Measurements from ENCODE around the gene CCBE1.

CCBE1 gene

GRCh38 chr18:59712311-59712710 lies 15.1 kb upstream of the CCBE1 start:
- DNase-seq (ENCODE audit: low spot score) (no peak), ATAC-seq (ENCODE audit: low read depth) (peak; percentile 24; the same call in 1 of the 3 replicates)

DNA sequence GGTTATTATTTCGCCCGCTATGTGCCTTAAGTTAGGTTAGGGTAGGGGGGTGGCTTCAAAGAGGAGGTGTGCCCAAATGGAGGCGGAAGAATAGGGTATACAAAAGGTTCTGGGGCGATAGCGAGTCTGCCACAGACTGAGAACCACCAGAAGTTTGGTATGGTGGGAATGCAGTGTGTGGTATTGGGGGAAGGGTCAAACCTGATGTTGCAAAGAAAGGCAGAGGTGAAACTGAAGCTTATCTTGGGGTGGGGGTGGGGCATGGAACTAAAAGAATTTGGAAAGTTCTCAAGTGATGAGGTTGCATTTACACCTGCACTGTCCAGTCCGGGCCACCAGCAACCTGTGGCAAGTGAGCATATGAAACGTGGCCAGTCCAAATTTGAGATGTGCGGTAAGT lies 11.8 kb upstream of the CCBE1 start:
- DNase-seq (ENCODE audit: low spot score) = no peak
- TF ChIP-seq, protein P1, sequence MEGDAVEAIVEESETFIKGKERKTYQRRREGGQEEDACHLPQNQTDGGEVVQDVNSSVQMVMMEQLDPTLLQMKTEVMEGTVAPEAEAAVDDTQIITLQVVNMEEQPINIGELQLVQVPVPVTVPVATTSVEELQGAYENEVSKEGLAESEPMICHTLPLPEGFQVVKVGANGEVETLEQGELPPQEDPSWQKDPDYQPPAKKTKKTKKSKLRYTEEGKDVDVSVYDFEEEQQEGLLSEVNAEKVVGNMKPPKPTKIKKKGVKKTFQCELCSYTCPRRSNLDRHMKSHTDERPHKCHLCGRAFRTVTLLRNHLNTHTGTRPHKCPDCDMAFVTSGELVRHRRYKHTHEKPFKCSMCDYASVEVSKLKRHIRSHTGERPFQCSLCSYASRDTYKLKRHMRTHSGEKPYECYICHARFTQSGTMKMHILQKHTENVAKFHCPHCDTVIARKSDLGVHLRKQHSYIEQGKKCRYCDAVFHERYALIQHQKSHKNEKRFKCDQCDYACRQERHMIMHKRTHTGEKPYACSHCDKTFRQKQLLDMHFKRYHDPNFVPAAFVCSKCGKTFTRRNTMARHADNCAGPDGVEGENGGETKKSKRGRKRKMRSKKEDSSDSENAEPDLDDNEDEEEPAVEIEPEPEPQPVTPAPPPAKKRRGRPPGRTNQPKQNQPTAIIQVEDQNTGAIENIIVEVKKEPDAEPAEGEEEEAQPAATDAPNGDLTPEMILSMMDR (IDR thresholded peaks at IDR 0.05; ENCODE audit: poor library complexity, severe bottlenecking) = no peak
- no peaks in the 10 kb centered on the region for H3K9me3 ChIP-seq (ENCODE audit: severe bottlenecking)
- H3K36me3 ChIP-seq (ENCODE audit: low read depth) = no peaks in the 10 kb centered on the region
- H3K4me1 ChIP-seq (ENCODE audit: insufficient read depth, poor library complexity, severe bottlenecking) = peaks cover 10% of the 10 kb centered on the region
- H3K4me3 ChIP-seq (ENCODE audit: severe bottlenecking) = no peak overlapping the region
- no peak overlapping the region for H3K27ac ChIP-seq (ENCODE audit: poor library complexity, severe bottlenecking)
- ATAC-seq (ENCODE audit: low read depth) = no peak
- H3K27me3 ChIP-seq (ENCODE audit: insufficient read depth, poor library complexity, severe bottlenecking) = no peaks in the 10 kb centered on the region

More at GRCh38 chr18:59712311-59712710, 15.1 kb upstream of the CCBE1 start:
- Histone ChIP-seq H3K9me3 (ENCODE audit: severe bottlenecking) (no peaks in the 10 kb centered on the region), H3K36me3 (ENCODE audit: low read depth) (no peaks in the 10 kb centered on the region), H3K27ac (ENCODE audit: poor library complexity, severe bottlenecking) (peak overlapping the region; percentile 9), H3K27me3 (ENCODE audit: insufficient read depth, poor library complexity, severe bottlenecking) (no peaks in the 10 kb centered on the region), H3K4me1 (ENCODE audit: insufficient read depth, poor library complexity, severe bottlenecking) (peaks cover 19% of the 10 kb centered on the region), H3K4me3 (ENCODE audit: severe bottlenecking) (no peak overlapping the region)
- TF ChIP-seq, protein P1 (IDR thresholded peaks at IDR 0.05; ENCODE audit: poor library complexity, severe bottlenecking) = no peak

DNA sequence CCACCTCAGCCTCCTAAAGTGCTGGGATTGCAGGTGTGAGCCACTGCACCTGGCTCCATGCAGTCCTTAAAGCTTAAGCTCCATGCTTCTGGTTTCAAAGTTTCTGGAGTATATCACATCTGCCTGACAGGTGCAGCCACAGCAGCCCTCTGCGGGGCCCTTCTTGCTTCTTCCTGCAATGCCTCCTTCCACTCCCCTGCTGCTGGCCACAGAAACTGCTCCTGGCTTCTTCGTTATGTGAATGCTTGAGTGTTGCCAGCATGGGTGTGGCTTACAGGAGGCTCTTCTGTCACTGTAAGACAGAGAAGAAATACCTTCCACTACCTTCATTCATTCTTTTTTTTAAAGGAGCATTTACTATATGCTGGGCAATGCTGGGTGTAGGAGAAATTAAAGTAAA lies 10.1 kb upstream of the CCBE1 start:
- DNase-seq (ENCODE audit: low spot score) = no peak
- ATAC-seq (ENCODE audit: low read depth) = no peak; the same call in 2 of the 3 replicates
- no peaks in the 10 kb centered on the region for H3K27me3 ChIP-seq (ENCODE audit: insufficient read depth, poor library complexity, severe bottlenecking)
- H3K36me3 ChIP-seq (ENCODE audit: low read depth) = no peaks in the 10 kb centered on the region
- H3K9me3 ChIP-seq (ENCODE audit: severe bottlenecking) = no peaks in the 10 kb centered on the region
- no peak overlapping the region for H3K4me3 ChIP-seq (ENCODE audit: severe bottlenecking)
- H3K27ac ChIP-seq (ENCODE audit: poor library complexity, severe bottlenecking) = no peak overlapping the region
- TF ChIP-seq, protein P1 (IDR thresholded peaks at IDR 0.05; ENCODE audit: poor library complexity, severe bottlenecking) = no peak
- peaks cover 11% of the 10 kb centered on the region for H3K4me1 ChIP-seq (ENCODE audit: insufficient read depth, poor library complexity, severe bottlenecking)

DNA sequence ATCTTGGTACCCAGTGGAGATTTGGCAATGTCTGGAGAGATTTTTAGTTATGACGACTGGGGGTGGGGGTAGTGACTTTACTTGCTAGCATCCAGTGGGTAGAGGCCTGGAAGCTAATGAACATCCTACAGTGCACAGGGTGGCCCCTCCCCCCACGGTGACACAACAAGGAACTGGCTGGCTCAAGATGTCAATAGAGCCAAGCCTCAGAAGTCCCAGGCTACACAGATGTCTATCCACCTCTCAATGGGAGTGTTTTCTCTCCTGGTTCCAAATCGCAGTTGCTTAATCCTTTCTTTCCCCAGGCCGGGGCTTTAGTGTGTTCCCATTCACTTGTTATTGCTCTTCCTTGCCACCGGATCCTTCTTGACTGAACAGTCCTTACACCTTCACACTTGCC lies 9.3 kb upstream of the CCBE1 start:
- DNase-seq (ENCODE audit: low spot score) = no peak
- H3K4me3 ChIP-seq (ENCODE audit: severe bottlenecking) = no peak overlapping the region
- no peaks in the 10 kb centered on the region for H3K27me3 ChIP-seq (ENCODE audit: insufficient read depth, poor library complexity, severe bottlenecking)
- TF ChIP-seq, protein P1 (IDR thresholded peaks at IDR 0.05; ENCODE audit: poor library complexity, severe bottlenecking) = no peak
- peaks cover 19% of the 10 kb centered on the region for H3K4me1 ChIP-seq (ENCODE audit: insufficient read depth, poor library complexity, severe bottlenecking)
- ATAC-seq (ENCODE audit: low read depth) = no peak
- no peaks in the 10 kb centered on the region for H3K36me3 ChIP-seq (ENCODE audit: low read depth)
- no peak overlapping the region for H3K27ac ChIP-seq (ENCODE audit: poor library complexity, severe bottlenecking)
- H3K9me3 ChIP-seq (ENCODE audit: severe bottlenecking) = no peaks in the 10 kb centered on the region

GRCh38 chr18:59705145-59705544 lies 7.9 kb upstream of the CCBE1 start:
- H3K27ac ChIP-seq (ENCODE audit: poor library complexity, severe bottlenecking) = peak overlapping the region; percentile 24
- DNase-seq (ENCODE audit: low spot score) = no peak

More at GRCh38 chr18:59705145-59705544, 7.9 kb upstream of the CCBE1 start:
- no peak for ATAC-seq (ENCODE audit: low read depth)
- TF ChIP-seq, protein P1 (IDR thresholded peaks at IDR 0.05; ENCODE audit: poor library complexity, severe bottlenecking) = no peak
- Histone ChIP-seq H3K4me3 (ENCODE audit: severe bottlenecking) (no peak overlapping the region), H3K9me3 (ENCODE audit: severe bottlenecking) (no peaks in the 10 kb centered on the region), H3K4me1 (ENCODE audit: insufficient read depth, poor library complexity, severe bottlenecking) (peaks cover 32% of the 10 kb centered on the region), H3K36me3 (ENCODE audit: low read depth) (no peaks in the 10 kb centered on the region), H3K27me3 (ENCODE audit: insufficient read depth, poor library complexity, severe bottlenecking) (no peaks in the 10 kb centered on the region)

Measured in RWPE2 (cell line).